ENCODE measurements around the gene TRAM2.
"Not testable (repeated sequence)": the region's sequence is repeated elsewhere in the genome, so short reads cannot be mapped to it uniquely, and the experiment has no call there.

TRAM2 gene

DNA sequence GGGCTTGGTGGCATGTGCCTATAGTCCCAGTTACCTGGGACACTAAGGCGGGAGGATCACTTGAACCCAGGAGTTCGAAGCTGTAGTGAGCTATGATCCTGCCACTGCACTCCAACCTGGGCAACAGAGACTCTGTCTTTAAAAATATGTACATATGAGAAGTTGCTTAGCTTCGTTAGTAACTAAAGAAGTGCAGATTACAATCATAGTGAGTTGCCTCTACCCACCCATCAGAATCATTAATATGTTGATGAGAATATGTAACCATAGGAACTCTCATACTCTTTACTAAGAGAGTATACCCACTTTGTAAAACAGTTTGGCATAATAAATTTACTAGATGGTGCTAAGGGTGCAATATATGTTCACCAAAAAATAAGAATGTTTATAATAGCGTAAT lies 102.7 kb downstream of the TRAM2 start:
- no peak for DNase-seq

DNA sequence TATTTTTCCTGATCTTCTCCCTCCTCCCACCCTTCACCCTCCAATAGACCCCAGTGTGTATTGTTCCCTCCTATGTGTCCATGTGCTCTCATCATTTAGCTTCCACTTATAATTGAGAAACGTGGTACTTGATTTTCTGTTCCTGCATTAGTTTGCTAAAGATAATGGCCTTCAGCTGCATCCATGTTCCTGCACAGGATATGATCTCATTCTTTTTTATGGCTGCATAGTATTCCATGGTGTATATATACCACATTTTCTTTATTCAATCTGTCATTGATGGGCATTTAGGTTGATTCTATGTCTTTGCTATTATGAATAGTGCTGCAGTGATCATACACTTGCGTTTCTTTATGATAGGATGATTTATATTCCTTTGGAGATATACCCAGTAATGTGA lies 115.7 kb downstream of the TRAM2 start:
- DNase-seq = not testable (repeated sequence)

DNA sequence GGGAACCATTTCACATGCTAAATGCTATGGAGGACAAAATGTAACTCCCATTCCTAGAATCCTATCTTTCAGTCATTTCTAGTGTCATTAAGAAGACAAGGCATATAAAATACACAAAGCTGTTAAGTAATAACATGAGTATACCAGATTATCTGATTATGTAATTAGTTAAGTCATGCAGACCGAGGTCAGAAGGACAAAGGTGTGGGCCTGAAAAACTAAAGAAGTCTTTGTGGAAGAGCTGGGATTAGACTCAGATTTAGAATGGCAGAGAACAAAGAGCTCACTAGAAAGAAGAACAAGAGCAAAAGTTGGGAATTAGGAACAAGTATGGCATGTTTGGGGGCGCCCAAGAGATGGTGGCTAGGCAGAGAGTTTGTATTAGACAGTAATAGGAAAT lies 119.8 kb downstream of the TRAM2 start:
- DNase-seq = no peak

DNA sequence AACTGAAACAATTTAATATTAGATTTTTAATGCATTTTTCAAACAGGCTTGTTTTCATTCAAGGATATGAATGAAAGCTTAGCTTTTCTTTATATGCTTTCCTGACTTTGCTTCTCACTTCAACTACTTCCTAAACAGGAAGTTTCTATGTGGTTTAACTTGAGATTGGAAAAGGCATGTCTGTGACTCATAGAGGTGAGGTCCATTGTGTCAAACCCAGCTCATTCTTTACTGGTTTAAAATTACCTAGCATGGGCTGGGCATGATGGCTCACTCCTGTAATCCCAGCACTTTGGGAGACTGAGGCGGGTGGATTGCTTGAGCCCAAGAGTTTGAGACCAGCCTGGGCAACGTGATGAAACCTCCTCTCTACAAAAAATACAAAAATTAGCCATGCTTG lies 122.3 kb downstream of the TRAM2 start:
- DNase-seq = no peak
